Measurements from ENCODE around the gene ZNF462.

DNA sequence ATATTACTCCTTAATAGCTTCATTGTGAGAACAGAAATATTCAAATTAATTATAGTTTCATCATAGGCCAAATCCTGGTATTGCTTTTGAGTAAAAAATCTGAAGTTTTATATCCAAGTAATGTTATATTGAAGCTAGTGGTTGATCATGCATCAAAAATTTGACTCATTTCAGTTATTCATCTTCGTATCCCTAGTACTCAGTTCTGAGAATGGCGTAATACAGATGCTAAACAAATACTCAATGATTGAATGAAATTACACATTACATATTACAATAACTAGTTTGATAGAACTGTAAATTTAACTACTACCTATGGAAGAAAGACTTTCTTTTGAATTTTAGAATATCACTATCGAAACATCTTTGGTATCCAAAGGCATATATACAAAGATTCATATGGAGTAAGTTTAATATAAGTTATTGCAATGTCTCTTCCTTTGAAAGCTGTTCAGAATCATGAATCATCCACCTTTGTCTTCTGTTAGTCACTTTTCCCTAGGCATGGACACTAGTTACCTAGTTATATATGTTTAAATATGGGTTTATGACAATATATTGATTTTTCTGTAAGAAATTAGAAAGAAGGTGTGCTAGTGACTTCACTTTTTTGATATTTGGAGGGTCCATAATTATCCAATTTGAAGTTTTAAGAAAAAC is 5.0 kb upstream of the ZNF462 start:
- TF ChIP-seq CTCF (IDR thresholded peaks at IDR 0.05) (no peak), POLR2A (IDR thresholded peaks at IDR 0.05) (no peak), EP300 (IDR thresholded peaks at IDR 0.05) (no peak)
